HG03558 (cell line): ENCODE measurements around the gene RNF32.
A peak's percentile ranks its signal among the peaks of the same experiment; 100 is the strongest.
"Not testable (repeated sequence)": the region's sequence is repeated elsewhere in the genome, so short reads cannot be mapped to it uniquely, and the experiment has no call there.

Experiments
- ATAC-seq: cut with Tn5 transposase; IDR thresholded peaks from one replicate; pipeline ENCODE4 v1.9.1; 2021; ENCODE audit warnings: moderate number of reproducible peaks; ENCODE audit not compliant: unreplicated experiment; ENCODE audit errors: extremely low read depth

RNF32 gene

GRCh38 chr7:156612930-156613329, 27.6 kb upstream of the RNF32 start:
- ATAC-seq: peak; percentile 32

- ATAC-seq: no peak
These were observed 25.9 kb upstream of the RNF32 start for GRCh38 chr7:156614434-156615264.

GRCh38 chr7:156616269-156617202, 24.0 kb upstream of the RNF32 start:
- no peak for ATAC-seq

- ATAC-seq: no peak
These were observed 23.4 kb upstream of the RNF32 start for GRCh38 chr7:156617215-156617614.

GRCh38 chr7:156618078-156618779, 22.3 kb upstream of the RNF32 start:
- ATAC-seq: no peak

- ATAC-seq: no peak
These were observed 21.7 kb upstream of the RNF32 start for GRCh38 chr7:156618780-156619367.

GRCh38 chr7:156619488-156620290, 20.9 kb upstream of the RNF32 start:
- ATAC-seq: not testable (repeated sequence)

GRCh38 chr7:156620291-156620675, 20.3 kb upstream of the RNF32 start:
- no peak for ATAC-seq

GRCh38 chr7:156621652-156622051, 18.9 kb upstream of the RNF32 start:
- no peak for ATAC-seq

GRCh38 chr7:156625580-156625979, 15.0 kb upstream of the RNF32 start:
- no peak for ATAC-seq

GRCh38 chr7:156626220-156626895, 14.2 kb upstream of the RNF32 start:
- ATAC-seq: no peak

- no peak for ATAC-seq
These were observed 12.0 kb upstream of the RNF32 start for GRCh38 chr7:156628562-156628961.

- ATAC-seq: no peak
These were observed 10.7 kb upstream of the RNF32 start for GRCh38 chr7:156629873-156630272.

- ATAC-seq: no peak
These were observed 6.5 kb upstream of the RNF32 start for GRCh38 chr7:156634117-156634516.

- no peak for ATAC-seq
These were observed 4.8 kb upstream of the RNF32 start for GRCh38 chr7:156635529-156636385.

GRCh38 chr7:156637093-156637492, 3.5 kb upstream of the RNF32 start:
- ATAC-seq: not testable (repeated sequence)

- no peak for ATAC-seq
These were observed 2.0 kb upstream of the RNF32 start for GRCh38 chr7:156638443-156639077.
